ENCODE data around the gene COX7B2. TPM values are rescaled to one million over a fixed set of nuclear protein-coding genes. Genes with fewer than 3 reads are reported as not detected.
A peak's percentile ranks its signal among the peaks of the same experiment; 100 is the strongest.

COX7B2 gene
- polyA plus RNA-seq, 1 experiment, result not detected

DNA sequence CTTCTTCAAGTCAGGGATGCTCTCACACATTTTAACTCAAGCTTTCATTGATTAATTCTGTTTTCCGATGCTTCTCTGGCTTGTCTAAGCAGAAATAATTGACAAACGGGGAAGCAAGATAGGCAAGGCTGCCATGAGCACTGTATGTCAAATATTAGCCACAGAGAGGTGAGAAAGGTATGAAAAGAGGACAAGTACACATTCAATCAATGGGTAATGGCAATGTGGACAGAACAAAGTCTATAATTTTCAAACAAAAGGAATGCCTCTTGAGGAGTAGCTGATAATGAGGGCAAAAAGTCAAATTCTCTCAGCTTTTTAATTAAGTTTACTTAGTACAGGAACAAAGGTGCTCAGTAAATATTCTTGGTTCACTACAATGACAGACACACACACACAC lies 19.6 kb downstream of the COX7B2 start:
- DNase-seq (ENCODE audit: low read depth, low spot score), result no peak
- POLR2A ChIA-PET, result no interaction called here
- no peaks in the 10 kb centered on the region for H3K9me3 ChIP-seq (ENCODE audit: control insufficient read depth, insufficient read depth, low read length)
- no peaks in the 10 kb centered on the region for H3K27me3 ChIP-seq (ENCODE audit: control insufficient read depth, insufficient read depth, low read length)
- TF ChIP-seq, protein P1, sequence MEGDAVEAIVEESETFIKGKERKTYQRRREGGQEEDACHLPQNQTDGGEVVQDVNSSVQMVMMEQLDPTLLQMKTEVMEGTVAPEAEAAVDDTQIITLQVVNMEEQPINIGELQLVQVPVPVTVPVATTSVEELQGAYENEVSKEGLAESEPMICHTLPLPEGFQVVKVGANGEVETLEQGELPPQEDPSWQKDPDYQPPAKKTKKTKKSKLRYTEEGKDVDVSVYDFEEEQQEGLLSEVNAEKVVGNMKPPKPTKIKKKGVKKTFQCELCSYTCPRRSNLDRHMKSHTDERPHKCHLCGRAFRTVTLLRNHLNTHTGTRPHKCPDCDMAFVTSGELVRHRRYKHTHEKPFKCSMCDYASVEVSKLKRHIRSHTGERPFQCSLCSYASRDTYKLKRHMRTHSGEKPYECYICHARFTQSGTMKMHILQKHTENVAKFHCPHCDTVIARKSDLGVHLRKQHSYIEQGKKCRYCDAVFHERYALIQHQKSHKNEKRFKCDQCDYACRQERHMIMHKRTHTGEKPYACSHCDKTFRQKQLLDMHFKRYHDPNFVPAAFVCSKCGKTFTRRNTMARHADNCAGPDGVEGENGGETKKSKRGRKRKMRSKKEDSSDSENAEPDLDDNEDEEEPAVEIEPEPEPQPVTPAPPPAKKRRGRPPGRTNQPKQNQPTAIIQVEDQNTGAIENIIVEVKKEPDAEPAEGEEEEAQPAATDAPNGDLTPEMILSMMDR (IDR thresholded peaks at IDR 0.05; ENCODE audit: low read depth, low read length), result no peak
- H3K4me3 ChIP-seq (ENCODE audit: low read depth, low read length), result no peak overlapping the region
- CTCF ChIA-PET, result no interaction called here
- H3K27ac ChIP-seq (ENCODE audit: low read depth, low read length), result no peak overlapping the region

DNA sequence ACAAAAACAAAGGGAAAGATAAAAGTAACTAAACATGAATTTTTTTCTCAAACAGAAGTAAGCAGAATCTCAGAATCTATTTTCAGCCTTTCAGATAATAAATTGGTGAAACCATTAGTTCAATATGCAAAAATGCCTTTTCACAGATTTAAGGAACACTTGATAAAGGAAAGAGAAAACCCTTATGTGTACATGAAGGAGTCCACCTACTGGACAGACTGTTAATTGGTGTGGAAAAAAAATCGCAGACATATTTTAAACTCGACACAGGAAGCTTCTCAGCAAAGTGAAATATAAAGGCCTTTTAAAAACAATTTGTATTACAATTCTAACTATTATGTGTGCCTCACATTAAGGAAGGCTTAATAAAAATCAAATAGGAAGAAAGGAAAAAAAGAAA lies 22.3 kb downstream of the COX7B2 start:
- no peak overlapping the region for H3K27ac ChIP-seq (ENCODE audit: low read depth, low read length)
- H3K27me3 ChIP-seq (ENCODE audit: control insufficient read depth, insufficient read depth, low read length), result no peaks in the 10 kb centered on the region
- no peak overlapping the region for H3K4me3 ChIP-seq (ENCODE audit: low read depth, low read length)
- TF ChIP-seq, protein P1 (IDR thresholded peaks at IDR 0.05; ENCODE audit: low read depth, low read length), result peak; percentile 68
- ChIA-PET POLR2A (no interaction called here), CTCF (interaction anchor here (0.6 to 1.0 kb wide), 4 partner anchors 13 to 755 kb away, joined by 3 to 6 read pairs (median 4); no protein-coding TSS in a partner anchor)
- no peak for DNase-seq (ENCODE audit: low read depth, low spot score)
- H3K9me3 ChIP-seq (ENCODE audit: control insufficient read depth, insufficient read depth, low read length), result no peaks in the 10 kb centered on the region

DNA sequence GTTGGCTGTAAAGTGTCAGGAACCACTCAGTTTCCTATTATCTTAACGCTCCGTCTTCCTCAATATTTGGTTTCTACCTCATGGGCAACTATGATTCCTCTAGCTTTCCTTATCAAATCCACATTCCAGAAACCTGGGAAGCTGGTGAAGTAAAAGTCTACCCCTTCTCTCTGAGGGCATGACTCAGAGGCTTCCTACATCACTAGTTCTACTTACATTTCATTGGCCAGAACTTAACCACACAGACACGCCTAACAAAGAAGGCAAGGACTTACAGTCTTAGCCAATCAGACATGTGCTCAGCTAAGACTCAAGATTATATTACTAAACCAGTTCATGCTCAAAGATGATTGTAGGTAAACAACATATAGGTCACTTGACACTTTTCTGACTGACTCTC lies 30.4 kb downstream of the COX7B2 start:
- no peak overlapping the region for H3K4me3 ChIP-seq (ENCODE audit: low read depth, low read length)
- TF ChIP-seq, protein P1 (IDR thresholded peaks at IDR 0.05; ENCODE audit: low read depth, low read length), result no peak
- H3K27ac ChIP-seq (ENCODE audit: low read depth, low read length), result no peak overlapping the region
- H3K27me3 ChIP-seq (ENCODE audit: control insufficient read depth, insufficient read depth, low read length), result no peaks in the 10 kb centered on the region
- POLR2A ChIA-PET, result no interaction called here
- CTCF ChIA-PET, result no interaction called here
- H3K9me3 ChIP-seq (ENCODE audit: control insufficient read depth, insufficient read depth, low read length), result no peaks in the 10 kb centered on the region
- DNase-seq (ENCODE audit: low read depth, low spot score), result no peak

DNA sequence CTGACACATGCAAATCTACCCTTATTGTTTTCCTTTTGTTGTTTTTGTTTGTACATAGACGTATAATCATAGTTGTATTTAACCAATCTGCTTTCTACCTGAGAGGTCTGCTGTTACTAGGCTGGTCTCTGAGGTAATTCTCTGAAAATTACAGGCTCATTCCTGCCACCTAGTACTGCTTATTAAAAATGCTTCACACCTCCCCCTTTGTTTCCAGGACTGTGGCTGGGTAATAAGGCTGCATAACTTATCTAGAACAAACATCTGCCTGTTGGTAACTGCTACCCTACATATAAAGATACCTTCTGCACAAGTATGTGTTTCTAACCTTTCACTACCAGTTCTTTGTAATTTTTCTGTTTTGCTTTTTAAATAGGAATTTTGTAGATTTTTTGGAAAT lies 34.2 kb downstream of the COX7B2 start:
- ChIA-PET CTCF (no interaction called here), POLR2A (no interaction called here)
- Histone ChIP-seq H3K4me3 (ENCODE audit: low read depth, low read length) (no peak overlapping the region), H3K27ac (ENCODE audit: low read depth, low read length) (no peak overlapping the region), H3K27me3 (ENCODE audit: control insufficient read depth, insufficient read depth, low read length) (no peaks in the 10 kb centered on the region), H3K9me3 (ENCODE audit: control insufficient read depth, insufficient read depth, low read length) (no peaks in the 10 kb centered on the region)
- TF ChIP-seq, protein P1 (IDR thresholded peaks at IDR 0.05; ENCODE audit: low read depth, low read length), result no peak
- no peak for DNase-seq (ENCODE audit: low read depth, low spot score)

DNA sequence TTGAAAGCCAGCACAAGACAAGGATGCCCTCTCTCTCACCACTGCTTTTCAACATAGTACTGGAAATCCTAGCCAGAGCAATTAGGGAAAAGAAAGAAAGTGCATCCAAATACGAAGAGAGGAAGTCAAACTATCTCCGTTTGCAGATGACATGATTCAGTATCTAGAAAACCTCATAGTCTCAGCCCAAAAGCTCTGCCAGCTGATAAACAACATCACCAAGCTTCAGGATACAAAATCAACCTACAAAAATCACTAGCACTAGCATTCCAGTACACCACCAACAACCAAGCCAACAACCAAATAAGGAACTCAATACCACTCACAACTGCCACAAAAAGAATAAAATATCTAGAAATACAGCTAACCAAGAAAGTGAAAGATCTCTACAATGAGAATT lies 38.6 kb downstream of the COX7B2 start:
- TF ChIP-seq, protein P1 (IDR thresholded peaks at IDR 0.05; ENCODE audit: low read depth, low read length), result no peak
- POLR2A ChIA-PET, result no interaction called here
- no peak for DNase-seq (ENCODE audit: low read depth, low spot score)
- Histone ChIP-seq H3K4me3 (ENCODE audit: low read depth, low read length) (no peak overlapping the region), H3K27me3 (ENCODE audit: control insufficient read depth, insufficient read depth, low read length) (no peaks in the 10 kb centered on the region), H3K9me3 (ENCODE audit: control insufficient read depth, insufficient read depth, low read length) (no peaks in the 10 kb centered on the region), H3K27ac (ENCODE audit: low read depth, low read length) (no peak overlapping the region)
- CTCF ChIA-PET, result no interaction called here
